Osteocyte (in vitro differentiated cells): Measurements from ENCODE around the gene PIP4K2C. TPM values are rescaled to one million over a fixed set of nuclear protein-coding genes. Genes with fewer than 3 reads are reported as not detected.
"Not testable (repeated sequence)": the region's sequence is repeated elsewhere in the genome, so short reads cannot be mapped to it uniquely, and the experiment has no call there.

Experiments used
- DNase-seq: peaks from one replicate; pipeline ENCODE4 v3.0.0; 2021; ENCODE audit warnings: mixed read lengths; ENCODE audit not compliant: unreplicated experiment; ENCODE audit errors: extremely low spot score
- H3K27ac Mint-ChIP-seq: one replicate; pipeline ENCODE4 v1.8.0; 2021; ENCODE audit warnings: mild to moderate bottlenecking, mixed read lengths; ENCODE audit not compliant: unreplicated experiment
- H3K27me3 Mint-ChIP-seq: one replicate; pipeline ENCODE4 v1.8.0; 2021; ENCODE audit warnings: mixed read lengths; ENCODE audit not compliant: unreplicated experiment
- H3K36me3 Mint-ChIP-seq: one replicate; pipeline ENCODE4 v1.8.0; 2021; ENCODE audit warnings: mixed read lengths; ENCODE audit not compliant: unreplicated experiment
- H3K4me1 Mint-ChIP-seq: one replicate; pipeline ENCODE4 v1.8.0; 2021; ENCODE audit warnings: mixed read lengths; ENCODE audit not compliant: unreplicated experiment
- H3K4me3 Mint-ChIP-seq: one replicate; pipeline ENCODE4 v1.8.0; 2021; ENCODE audit warnings: mild to moderate bottlenecking, moderate library complexity, mixed read lengths; ENCODE audit not compliant: unreplicated experiment
- H3K9me3 Mint-ChIP-seq: one replicate; pipeline ENCODE4 v1.8.0; 2021; ENCODE audit warnings: mixed read lengths; ENCODE audit not compliant: unreplicated experiment
- CTCF ChIP-seq: fragments of 200-600 bp; sonication (generic); IDR thresholded peaks from 2 replicates; pipeline ENCODE4 v1.5.0; 2021; ENCODE audit warnings: antibody characterized with exemption, mild to moderate bottlenecking, moderate library complexity
- total RNA-seq: library from RNA; stranded (reverse); gene quantifications from 2 replicates; pipeline ENCODE4 v1.2.1, GENCODE V29; 2021

Gene PIP4K2C
- total RNA-seq, 1 donor from 2014 or later: 30.4 TPM

GRCh38 chr12:57585156-57585555, 5.8 kb upstream of the PIP4K2C start:
- H3K9me3 Mint-ChIP-seq: no peaks in the 10 kb centered on the region
- H3K36me3 Mint-ChIP-seq: no peaks in the 10 kb centered on the region
- no peak for DNase-seq
- no peak overlapping the region for H3K4me3 Mint-ChIP-seq
- no peaks in the 10 kb centered on the region for H3K4me1 Mint-ChIP-seq
- TF ChIP-seq CTCF: no peak
- peaks cover 16% of the 10 kb centered on the region for H3K27me3 Mint-ChIP-seq
- no peak overlapping the region for H3K27ac Mint-ChIP-seq

GRCh38 chr12:57586128-57586527, 4.9 kb upstream of the PIP4K2C start:
- H3K27me3 Mint-ChIP-seq: peaks cover 14% of the 10 kb centered on the region
- no peak for DNase-seq
- no peak overlapping the region for H3K27ac Mint-ChIP-seq
- H3K4me1 Mint-ChIP-seq: peaks cover 7% of the 10 kb centered on the region
- no peak for TF ChIP-seq CTCF
- no peak overlapping the region for H3K4me3 Mint-ChIP-seq
- H3K9me3 Mint-ChIP-seq: no peaks in the 10 kb centered on the region
- no peaks in the 10 kb centered on the region for H3K36me3 Mint-ChIP-seq

GRCh38 chr12:57586832-57587429, 4.1 kb upstream of the PIP4K2C start:
- no peak overlapping the region for H3K27ac Mint-ChIP-seq

GRCh38 chr12:57588951-57589610, 1.9 kb upstream of the PIP4K2C start:
- H3K9me3 Mint-ChIP-seq, H3K27ac Mint-ChIP-seq, DNase-seq, H3K36me3 Mint-ChIP-seq: not testable (repeated sequence)
- H3K4me1 Mint-ChIP-seq: peaks cover 19% of the 10 kb centered on the region
- peak overlapping the region; percentile 23 for H3K4me3 Mint-ChIP-seq
- H3K27me3 Mint-ChIP-seq: peaks cover 14% of the 10 kb centered on the region

More at GRCh38 chr12:57586832-57587429, 4.1 kb upstream of the PIP4K2C start:
- Mint-ChIP-seq H3K27me3 (peaks cover 14% of the 10 kb centered on the region), H3K4me1 (peaks cover 12% of the 10 kb centered on the region), H3K36me3 (no peaks in the 10 kb centered on the region), H3K4me3 (no peak overlapping the region), H3K9me3 (no peaks in the 10 kb centered on the region)
- no peak for TF ChIP-seq CTCF
- DNase-seq: no peak

GRCh38 chr12:57590479-57590863, 521 bp upstream of the PIP4K2C start:
- H3K9me3 Mint-ChIP-seq: no peaks in the 10 kb centered on the region
- H3K36me3 Mint-ChIP-seq: peaks cover 7% of the 10 kb centered on the region
- H3K4me3 Mint-ChIP-seq: peak overlapping the region; percentile 87
- H3K27me3 Mint-ChIP-seq: peaks cover 4% of the 10 kb centered on the region
- peak overlapping the region; percentile 13 for H3K27ac Mint-ChIP-seq
- peaks cover 19% of the 10 kb centered on the region for H3K4me1 Mint-ChIP-seq
- TF ChIP-seq CTCF: no peak
- no peak for DNase-seq
